NCI-H2227 (cell line): ENCODE measurements around the gene NAA25.
A peak's percentile ranks its signal among the peaks of the same experiment; 100 is the strongest.
"Not testable (repeated sequence)": the region's sequence is repeated elsewhere in the genome, so short reads cannot be mapped to it uniquely, and the experiment has no call there.

Experiments used
- DNase-seq: peaks from one replicate; lab custom pipeline; 2025; ENCODE audit not compliant: unreplicated experiment; lab: John Stamatoyannopoulos, UW

NAA25 gene

GRCh38 chr12:112116232-112117060 is 7.9 kb upstream of the NAA25 start:
- peak; percentile 89 for DNase-seq

- DNase-seq, result no peak
Measured at GRCh38 chr12:112115259-112116045, 6.9 kb upstream of the NAA25 start.

DNA sequence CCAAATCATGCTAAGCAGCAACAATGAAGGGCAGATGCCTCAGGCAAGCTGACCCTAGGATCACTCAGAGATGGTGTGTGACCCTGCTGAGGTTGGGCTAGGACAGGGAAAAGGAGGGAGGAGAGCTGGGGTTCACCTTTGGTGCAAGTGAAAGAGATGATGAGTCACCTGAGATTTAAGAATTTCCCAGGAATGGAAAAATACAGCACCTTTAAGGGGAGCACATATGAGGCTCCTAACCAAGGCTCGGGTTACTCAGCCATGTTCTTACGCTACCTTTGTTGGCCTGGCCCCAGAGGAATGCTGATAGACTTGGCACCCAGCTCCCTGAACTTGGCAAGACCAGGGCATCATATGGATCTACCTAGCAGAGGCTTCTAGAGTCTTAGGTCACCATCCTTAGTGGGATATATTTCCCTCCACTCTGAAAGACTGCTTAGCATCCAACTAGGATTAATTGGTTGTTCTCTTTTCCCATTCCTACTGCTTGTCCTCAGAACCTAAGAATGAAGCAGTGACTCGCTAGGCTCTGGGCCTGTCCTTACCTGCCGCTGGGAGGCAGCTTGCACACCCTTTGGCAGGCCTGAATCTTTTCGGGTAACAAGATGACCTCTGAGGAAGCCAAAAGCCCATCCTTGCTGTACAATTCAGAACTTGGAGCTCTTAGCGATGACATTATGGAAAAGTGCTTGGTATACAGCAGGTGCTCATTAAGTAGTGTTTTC is 4.0 kb upstream of the NAA25 start:
- no peak for DNase-seq

DNA sequence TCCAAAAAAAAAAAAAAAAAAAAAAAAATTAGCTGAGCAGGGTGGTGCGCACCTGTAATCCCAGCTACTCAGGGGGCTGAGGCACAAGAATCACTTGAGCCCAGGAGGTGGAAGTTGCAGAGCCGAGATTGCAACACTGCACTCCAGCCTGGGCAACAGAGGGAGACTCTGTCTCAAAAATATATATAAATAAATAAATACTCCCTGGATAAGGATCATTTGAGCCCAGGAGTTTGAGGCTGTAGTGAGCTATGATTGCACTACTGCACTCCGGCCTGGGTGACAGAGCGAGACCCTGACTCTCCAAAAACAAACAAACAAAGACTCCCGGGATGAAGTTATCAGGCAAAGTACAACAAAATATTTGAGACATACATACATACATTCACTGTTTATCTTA is 3.3 kb upstream of the NAA25 start:
- no peak for DNase-seq

DNA sequence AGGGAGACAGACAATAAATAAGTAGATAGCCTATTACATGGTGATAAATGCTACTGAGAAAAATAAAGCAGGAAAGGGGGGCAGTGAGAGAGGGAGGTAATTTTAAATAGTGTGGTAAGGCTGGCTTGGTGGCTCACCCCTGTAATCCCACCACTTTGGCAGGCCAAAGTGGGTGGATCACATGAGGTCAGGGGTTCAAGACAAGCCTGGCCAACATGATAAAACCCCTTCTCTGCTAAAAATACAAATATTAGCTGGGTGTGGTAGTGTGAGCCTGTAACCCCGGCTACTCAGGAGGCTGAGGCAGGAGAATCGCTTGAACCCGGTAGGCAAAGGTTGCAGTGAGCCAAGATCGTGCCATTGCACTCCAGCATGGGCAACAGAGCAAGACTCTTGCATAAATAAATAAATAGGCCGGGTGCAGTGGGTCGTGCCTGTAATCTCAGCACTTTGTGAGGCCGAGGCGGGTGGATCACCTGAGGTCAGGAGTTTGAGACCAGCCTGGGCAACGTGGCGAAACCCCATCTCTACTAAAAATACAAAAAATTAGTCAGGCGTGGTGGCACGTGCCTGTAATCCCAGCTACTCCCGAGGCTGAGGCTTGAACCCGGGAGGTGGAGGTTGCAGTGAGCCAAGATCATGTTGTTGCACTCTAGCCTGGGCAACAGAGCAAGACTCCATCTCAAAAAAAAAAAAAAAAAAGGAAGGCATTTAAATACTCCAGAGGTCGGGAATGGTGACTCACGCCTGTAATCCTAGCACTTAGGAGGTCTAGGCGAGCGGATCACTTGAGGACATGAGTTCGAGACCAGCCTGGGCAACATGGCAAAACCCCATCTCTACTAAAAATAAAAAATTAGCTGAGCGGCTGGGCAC is 2.4 kb upstream of the NAA25 start:
- not testable (repeated sequence) for DNase-seq

- DNase-seq, result peak; percentile 30
Measured at GRCh38 chr12:112107306-112108201, 1.0 kb downstream of the NAA25 start.

DNA sequence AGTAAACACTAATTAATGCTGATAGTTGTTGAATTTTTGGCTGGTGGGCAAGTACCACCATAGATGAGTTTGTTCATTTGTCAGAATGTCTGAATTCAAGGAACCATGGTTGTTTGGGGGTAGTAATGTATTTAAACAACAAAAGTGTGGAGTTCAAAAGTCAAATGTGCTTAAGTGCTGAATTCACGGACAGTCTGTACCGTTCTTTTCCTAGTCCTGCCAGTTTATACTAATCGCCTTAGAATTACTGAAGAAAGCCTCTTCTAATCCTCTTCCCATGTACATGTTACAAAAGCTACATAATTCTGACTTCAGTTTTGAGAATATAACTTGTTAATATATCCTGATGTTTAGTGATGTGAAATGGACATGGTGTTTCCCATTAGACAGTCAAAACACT is 2.7 kb downstream of the NAA25 start:
- no peak for DNase-seq

DNA sequence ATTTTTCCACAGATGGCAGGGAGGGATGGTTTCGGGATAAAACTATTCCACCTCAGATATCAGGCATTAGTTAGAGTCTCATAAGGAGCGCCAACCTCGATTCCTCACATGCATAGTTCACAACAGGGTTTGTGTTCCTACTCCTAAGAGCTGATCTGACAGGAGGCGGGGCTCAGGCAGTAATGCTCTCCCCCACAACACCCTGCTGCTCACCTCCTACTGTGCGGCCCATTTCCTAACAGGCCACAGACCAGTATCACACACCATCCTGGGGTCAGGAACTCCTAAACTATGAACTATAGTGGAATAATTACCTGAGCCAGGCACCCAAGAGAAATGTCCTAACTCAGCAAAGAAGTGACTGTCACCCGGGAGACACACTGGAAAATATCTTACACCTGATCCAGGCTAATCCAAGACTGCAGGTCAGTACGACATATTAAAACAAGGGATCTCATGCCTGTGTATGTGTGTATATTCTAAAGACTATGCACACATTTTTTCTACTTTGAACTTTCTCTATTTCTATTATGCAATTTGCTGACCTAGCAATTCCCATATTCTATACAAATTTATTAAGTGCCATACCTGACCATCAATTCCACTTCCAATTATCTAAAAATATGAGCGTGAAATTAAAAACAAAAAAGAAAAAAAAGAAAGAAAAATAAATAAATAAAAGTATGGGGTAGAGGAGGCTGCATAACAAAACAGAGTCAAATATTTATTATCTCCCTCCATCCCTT is 4.7 kb downstream of the NAA25 start:
- DNase-seq, result no peak

- not testable (repeated sequence) for DNase-seq
Measured at GRCh38 chr12:112102746-112103145, 5.8 kb downstream of the NAA25 start.

GRCh38 chr12:112102127-112102526 is 6.5 kb downstream of the NAA25 start:
- DNase-seq, result no peak

DNA sequence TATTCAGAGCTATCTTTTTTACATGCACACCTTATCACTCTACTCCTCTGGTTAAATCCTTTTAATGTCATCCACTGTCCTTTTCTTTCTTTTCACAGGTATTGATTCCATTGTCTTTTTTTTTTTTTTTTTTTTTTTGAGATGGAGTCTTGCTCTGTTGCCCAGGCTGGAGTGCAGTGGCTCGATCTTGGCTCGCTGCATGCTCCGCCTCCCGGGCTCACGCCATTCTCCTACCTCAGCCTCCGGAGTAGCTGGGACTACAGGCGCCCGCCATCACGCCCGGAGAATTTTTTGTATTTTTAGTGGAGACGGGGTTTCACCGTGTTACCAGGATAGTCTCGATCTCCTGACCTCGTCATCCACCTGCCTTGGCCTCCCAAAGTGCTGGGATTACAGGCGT is 8.1 kb downstream of the NAA25 start:
- DNase-seq, result not testable (repeated sequence)

GRCh38 chr12:112097641-112098040 is 10.9 kb downstream of the NAA25 start:
- no peak for DNase-seq

GRCh38 chr12:112096667-112097066 is 11.9 kb downstream of the NAA25 start:
- no peak for DNase-seq

DNA sequence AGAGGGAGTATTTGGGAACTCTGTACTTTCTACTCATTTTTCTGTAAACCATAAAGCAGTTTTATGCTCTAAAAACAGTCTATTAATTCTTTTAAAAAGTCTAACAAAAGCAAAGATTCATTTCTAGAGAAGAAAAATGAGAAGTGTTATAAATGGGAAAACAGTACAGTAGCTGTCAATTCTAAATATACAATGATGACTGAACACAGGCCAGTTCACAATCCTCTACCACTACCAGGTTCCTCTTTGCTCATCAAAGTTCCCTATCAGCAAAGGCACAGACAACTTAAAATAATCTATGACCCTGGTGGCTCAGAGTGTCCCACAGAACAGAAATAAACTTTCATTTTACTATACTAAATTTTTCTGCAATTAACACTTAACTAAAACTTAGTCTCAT is 12.5 kb downstream of the NAA25 start:
- DNase-seq, result no peak

- DNase-seq, result no peak
Measured at GRCh38 chr12:112091563-112091962, 17.0 kb downstream of the NAA25 start.

DNA sequence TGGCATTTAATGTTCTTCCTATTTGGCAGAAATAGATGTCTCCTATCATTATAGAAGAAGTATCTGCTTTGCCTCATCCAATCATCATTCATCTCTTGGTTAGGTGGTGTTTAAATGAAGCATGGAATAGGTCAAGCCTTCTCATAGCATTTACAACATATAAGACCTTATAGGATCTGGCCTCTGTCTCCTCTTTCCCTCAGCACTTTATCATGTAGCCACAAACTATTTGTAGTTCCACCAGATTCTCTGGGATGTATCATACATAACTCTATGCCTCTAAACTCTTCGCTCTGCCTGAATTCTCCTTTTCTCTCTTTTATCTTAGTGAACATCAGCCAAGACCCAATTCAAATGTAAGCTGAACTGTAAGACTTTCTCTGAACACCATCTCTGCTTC is 20.7 kb downstream of the NAA25 start:
- DNase-seq, result no peak

GRCh38 chr12:112087055-112087850 is 21.3 kb downstream of the NAA25 start:
- no peak for DNase-seq

GRCh38 chr12:112066566-112066965 is 42.0 kb downstream of the NAA25 start:
- DNase-seq, result no peak
